ENCODE data around the gene NPPB.
"Not testable (repeated sequence)": the region's sequence is repeated elsewhere in the genome, so short reads cannot be mapped to it uniquely, and the experiment has no call there.

The NPPB gene

DNA sequence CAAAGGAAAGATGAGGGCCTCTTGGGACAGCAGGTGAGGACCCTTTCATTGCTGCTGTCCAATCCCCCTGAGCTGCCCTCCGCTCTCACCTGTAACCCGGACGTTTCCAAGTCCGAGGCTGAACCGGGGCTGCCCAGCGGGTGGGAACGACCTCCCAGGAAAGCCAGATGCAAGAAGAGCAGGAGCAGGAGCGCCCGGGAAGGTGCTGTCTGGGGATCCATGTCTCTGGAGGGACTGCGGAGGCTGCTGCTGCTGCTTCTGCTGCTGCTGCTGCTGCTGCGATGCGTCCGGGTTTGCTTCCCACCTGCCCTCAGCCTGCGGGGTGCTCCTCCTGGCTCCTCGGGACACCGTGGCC is at the start of gene NPPB:
Gene NPPB, minus strand, starts transcription at position 333 of the 355 bp plus-strand sequence. Its CDS starts 112 bp downstream, at position 221.
- DNase-seq (ENCODE audit: low read depth), result no peak

DNA sequence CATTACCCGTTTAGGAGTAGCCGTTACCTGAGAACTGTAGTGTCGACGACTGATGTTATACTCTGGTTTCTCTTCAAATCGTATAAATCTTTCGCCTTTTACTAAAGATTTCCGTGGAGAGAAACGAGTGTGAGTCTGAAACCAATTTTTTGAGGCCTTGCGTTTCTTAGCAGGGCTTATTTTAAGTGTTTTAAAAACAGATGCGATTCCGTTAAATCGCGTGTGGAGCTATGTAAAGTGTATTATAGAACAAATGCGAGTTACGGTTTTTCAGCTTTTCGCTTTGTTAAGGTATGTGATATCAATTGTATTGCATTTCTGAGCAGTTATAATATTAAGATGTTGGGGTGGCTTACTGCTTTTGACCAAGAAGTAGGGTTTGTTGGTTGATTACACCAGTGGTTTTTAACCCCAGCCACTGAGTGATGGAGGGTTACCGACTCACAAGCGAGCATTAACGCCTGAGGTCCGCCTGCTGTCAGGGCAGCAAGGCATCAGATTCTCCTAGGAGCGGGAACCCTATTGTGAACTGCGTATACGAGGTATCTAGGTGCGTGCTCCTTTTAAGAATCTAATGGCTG is 49.4 kb upstream of the NPPB start:
- DNase-seq (ENCODE audit: low read depth), result peak; percentile 41

DNA sequence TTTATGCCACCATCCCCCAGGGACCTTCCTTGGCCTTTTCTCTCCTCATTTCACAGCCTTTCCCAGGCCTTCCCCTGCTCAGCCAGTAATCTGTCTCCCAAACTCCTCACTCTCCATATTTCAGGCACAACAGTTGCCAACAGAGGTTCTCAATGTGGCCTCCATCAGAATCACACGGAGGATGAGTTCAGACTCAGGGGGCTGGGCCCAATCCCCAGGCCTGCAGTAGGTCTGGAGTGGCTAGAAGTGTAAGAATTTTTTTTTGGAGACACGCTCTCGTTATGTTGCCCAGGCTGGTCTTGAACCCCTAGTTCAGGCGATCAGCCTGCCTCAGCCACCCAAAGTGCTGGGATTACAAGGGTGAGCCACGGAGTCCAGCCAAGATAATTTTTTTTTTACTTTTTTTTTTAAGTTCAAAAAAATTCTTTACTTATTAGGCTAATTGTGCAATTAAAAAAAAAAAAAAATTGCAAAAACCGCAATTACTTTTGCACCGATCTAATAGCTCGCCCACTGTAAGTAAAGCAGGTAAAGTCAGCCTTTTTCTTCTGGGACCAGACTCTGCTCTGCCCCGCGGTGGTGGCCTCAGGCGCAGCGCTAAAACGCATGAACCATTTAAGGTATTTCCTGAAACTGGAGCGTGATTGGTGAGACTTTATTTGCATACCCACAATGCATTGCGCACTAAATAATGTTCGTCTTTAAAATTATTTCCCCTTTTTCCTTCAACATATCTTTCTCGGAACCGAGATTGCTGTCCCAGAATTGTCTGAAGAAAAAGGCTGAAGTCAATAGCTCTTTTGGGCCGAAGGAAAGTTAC is 48.7 kb upstream of the NPPB start:
- peak; percentile 83 for DNase-seq (ENCODE audit: low read depth)

DNA sequence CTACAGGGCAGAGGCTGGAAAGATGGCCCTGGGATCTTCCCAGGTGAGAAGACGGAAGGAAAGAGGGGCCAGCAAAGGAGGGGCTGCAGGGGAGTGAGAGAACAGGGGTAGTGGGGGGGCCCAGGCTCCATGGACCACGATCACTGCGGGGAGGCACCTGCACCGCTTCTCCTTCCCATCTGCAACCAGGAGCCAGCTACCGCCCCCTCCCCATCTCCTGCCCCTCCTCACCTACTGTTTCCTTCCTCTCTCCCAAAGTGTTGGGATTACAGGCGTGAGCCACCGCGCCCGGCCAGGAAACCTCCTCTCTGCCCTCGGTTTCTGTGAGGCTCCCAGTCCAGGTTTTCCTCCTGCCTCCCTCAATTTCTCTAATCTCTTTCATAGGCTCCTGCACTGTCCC is 48.1 kb upstream of the NPPB start:
- no peak for DNase-seq (ENCODE audit: low read depth)

DNA sequence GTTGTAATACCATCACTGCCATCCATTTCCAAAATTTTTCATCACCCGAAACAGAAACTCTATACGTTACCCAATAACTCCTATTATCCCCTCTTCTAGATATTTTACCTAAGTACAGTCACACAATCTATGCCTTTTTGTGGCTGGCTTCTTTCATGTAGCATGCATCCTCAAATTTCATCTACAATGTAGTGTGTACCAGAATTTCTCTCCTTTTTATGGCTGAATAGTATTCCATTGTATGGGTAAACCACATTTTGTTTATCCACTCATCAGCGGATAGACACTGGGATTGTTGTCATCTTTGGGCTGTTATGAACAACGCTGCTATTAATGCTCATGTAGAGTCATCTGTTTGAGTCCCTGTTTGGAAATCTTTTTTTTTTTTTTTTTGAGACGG is 46.2 kb upstream of the NPPB start:
- DNase-seq (ENCODE audit: low read depth), result no peak

DNA sequence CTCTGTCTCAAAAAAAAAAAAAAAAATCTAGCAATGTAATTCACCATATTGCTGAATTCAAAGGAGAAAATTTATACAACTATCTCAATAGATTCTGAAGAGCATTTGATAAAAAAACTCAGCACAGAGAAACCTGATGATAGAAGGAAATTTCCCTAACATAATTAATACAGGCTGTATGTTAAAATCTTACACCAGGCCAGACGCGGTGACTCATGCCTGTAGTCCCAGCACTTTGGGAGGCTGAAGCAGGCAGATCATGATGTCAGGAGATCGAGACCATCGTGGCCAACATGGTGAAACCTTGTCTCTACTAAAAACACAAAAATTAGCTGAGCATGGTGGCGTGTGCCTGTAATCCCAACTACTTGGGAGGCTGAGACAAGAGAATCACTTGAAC is 45.4 kb upstream of the NPPB start:
- not testable (repeated sequence) for DNase-seq (ENCODE audit: low read depth)

DNA sequence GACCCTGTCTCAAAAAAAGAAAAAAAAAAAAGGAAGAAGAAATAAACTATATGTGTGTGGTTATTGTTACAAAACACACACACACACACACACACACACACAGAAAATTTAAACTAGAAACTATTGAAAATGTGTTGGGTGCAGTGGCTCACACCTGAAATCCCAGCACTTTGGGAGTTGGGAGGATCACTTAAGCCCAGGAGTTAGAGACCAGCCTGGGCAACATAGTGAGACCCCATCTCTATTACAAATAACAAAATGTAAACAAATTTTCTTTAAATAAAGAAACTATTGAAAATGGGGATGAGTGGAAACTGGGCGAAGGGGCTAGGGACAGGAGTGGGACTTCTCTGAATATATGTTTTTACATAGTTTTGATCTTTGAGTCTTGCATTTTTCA is 44.5 kb upstream of the NPPB start:
- DNase-seq (ENCODE audit: low read depth), result no peak

DNA sequence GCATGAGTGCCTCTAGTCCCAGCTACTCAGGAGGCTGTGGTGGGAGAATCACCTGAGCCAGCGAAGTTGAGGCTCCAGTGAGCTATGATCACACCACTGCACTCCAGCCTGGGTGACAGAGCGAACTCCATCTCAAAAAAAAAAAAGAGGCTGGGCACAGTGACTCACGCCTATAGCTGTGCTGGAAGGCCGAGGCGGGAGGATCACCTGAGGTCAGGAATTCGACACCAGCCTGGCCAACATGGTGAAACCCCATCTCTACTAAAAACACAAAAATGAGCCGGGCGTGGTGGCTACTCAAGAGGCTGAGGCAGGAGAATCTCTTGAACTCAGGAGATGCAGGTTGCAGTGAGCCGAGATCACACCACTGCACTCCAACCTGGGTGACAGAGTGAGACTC is 42.7 kb upstream of the NPPB start:
- not testable (repeated sequence) for DNase-seq (ENCODE audit: low read depth)

DNA sequence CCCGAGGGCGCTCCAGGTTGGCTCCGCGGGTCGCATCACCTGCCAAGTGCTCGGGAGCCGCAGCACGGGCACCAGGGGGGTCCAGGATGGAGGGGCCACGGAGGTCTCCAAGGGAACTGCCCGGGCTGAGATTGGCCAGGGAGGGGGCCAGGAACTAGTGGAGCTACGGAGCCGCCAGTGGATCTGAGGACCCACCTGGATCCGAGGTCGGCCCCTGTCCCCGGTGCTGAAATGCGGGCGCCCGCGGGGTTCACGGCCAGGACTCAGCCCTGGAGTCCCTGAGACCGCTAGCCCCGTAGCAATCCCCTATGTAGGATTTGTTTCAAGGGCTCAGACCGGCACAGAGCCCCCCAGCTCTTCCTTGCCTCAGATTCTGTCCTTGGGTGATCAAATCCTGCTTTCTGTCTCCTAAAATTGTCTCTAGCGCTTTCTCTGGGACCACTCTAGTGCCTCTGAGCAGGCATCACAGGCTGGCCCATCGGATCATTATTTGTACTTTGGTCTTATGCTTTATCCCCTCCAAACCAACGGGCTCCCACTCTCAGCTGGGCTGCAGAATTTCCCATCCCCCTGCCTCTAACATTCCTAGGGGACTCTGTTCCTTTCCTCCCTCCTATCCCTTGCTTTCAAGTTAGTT is 40.2 kb upstream of the NPPB start:
- DNase-seq (ENCODE audit: low read depth), result no peak

DNA sequence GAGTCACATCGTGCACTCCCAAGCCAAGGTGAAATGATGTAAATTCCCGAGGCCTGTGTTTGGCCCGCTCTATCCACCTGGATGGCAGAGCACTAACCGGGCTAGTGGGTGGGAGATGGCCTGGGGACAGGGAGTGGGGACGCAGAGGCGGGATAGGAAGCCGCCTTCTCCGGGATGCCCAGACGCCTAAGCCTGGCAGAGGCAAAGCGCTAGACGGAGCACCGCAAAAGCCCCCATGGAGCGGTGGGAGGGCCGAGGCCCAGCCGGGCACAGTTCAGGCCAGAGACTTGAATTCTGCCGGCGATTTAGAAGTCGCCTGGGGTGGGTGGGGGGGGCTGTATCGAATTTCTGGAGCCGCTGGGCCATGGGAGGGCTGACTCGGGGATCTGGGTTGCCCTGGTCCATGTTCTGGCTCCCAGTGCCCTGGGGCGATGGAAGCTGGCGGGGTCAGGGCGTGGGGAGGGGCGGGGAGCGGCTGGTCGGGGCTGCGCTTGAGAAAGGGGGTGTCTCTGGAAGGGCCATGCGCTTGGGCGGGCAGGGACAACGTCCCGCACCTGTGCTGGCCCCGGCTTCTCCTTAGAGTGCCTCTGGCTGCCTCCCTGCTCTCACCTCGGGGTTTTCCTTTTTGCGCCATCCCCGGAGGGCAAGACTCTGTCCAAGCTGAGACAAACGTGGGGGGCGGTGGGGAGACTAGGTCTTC is 39.5 kb upstream of the NPPB start:
- DNase-seq (ENCODE audit: low read depth), result no peak

DNA sequence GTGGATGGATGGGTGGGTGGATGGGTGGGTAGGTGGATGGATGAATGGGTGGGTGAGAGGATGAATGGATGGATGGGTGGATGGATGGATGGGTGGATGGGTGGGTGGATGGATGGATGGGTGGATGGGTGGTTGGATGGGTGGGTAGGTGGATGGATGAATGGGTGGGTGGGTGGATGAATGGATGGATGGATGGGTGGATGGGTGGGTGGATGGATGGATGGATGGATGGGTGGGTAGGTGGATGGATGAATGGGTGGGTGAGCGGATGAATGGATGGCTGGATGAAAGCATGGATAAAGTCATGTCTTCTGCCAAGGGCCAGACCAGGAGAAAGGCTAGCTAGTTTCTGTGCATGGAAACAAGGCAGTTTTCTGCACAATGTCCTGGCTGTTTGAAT is 35.8 kb upstream of the NPPB start:
- DNase-seq (ENCODE audit: low read depth), result not testable (repeated sequence)

DNA sequence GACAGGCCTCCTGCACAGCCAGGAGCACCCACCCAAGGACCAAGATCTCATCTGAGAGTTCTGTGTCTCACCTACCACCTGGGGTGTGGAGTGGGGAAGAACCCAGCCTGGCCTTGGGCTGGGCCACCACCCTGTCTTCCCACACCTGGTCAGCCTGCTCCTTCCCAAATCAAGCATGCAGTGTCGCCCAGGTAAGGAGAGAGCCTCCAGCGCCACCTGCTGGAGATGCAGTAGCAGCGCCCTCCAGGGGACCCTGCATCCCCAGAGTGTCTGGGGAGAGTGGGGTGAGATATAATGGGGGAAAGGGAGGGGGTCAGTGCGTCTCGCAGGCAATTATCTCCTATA is 35.1 kb upstream of the NPPB start:
- peak; percentile 32 for DNase-seq (ENCODE audit: low read depth)

DNA sequence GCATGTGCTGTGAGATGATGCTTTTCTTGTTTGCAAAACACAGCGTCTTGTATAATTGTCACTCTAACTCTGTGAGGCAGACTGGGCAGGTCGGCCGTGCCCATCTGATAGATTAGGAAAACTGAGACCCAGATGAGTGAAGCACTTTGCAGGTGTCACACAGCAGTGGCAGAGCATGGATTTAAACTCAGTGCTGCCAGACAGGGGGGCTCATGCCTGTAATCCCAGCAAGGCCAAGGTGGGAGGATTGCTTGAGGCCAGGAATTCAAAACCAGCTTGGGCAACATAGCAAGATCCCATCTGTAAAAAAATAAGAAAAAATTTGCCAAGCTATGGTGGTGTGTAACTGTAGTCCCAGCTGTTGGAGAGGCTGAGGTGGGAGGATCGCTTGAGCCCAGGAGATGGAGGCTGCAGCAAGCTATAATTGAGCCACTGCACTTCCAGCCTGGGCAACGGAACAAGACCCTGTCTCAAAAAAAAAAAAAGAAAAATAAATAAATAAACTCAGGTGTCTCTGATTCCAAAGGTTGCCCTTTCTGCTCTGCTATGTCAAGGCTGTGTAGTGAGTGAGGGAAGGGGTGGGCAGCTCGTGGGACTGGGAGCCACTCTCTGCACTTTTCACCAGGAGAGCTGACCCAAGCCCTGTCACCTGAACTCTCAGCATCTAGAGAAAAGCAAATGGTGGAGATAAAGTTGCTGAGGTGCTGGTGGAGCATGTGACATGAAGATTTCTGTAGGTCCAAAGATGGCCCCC is 32.9 kb upstream of the NPPB start:
- DNase-seq (ENCODE audit: low read depth), result no peak

DNA sequence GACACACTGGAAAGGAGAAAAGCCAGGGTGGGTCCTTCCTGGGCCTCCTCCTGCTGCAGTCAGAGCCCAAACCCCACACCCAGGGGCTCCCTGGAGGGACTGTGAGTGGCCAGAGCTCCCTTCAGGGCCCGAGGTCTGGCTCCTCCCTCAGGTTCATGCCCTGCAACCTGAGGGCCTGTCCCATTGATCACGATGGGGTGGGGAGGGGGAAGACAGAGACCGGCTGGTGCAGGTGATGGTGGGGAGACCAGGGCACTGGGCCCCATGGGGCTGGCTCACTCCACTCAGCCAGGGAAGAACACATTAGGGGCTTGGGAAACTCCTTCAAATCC is 30.1 kb upstream of the NPPB start:
- no peak for DNase-seq (ENCODE audit: low read depth)

DNA sequence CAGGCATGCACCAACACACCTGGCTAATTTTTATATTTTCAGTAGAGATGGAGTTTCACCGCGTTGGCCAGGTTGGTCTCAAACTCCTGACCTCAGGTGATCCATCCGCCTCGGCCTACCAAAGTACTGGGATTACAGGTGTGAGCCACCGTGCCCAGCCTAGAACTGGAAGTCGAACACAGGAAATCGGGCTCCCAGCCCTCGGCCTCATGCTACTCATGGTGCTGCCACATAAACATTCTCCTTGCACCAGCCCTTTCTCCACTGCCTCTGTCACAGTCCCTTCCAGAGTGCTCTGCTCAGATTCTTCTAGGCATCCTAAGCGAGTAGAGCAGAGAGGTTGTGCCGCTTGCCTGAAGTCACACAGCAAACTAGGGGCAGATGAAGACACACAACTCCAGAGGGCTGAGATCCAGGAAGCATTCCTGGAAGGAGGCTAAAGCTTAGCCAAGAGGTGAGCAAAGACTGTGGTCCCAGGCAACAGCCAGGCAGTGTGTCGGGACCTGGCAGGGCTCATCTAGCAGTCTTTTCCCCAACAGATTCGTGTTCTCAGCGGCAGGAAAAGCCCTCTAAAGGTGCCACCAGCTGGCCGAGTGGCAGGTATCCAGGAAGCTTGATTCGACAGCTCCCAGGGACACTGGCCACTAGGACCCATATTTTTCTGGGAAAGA is 29.6 kb upstream of the NPPB start:
- DNase-seq (ENCODE audit: low read depth), result no peak

DNA sequence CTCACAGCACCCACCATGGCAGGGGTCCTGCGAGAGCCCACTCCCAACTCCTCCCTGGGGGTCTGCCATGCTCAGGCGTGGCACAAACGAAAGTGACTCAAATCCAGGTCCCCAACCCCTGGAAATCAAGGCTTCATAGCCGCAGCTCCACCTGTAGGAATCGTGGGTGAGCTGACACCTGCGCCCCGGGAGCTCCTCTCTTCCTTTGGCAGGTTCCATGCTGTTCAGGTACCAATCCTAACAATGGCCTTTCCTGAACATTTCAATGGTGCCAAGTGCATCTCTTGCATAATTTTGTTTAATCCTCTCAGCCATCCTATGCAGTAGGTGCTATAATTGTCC is 28.9 kb upstream of the NPPB start:
- DNase-seq (ENCODE audit: low read depth), result no peak

DNA sequence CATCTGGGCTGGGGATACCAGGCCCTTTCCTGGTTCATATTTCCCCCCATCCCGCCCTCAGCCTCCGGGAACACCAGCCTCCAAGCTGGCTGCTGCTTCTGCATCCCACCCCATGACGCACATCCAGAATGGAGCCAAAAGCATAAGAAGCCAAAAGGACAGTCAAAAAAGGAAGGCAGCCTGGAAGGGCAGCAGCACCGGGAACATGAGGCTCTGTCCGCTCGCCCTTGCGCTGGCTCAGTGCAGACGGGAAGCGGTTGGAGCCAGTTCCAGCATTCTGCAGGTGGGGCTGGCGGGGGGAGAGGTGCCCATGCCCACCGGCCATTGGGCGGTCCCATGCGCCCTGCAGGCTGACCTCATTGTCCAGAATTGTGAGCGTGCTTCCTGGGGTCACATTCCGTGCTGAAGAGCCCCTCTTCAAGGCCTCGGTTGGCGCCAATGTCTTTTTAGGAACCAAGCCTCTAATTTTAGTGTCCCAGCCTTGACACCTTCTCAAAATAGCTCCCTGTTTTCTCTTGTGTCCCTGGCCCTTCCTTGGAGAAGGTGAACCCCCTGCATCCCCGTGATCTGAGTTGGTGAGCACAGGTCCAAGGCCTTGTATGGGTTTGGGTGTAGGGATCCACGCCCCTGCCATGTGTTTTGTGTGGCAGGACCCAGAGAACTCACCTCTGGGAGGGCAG is 28.4 kb upstream of the NPPB start:
- DNase-seq (ENCODE audit: low read depth), result no peak

DNA sequence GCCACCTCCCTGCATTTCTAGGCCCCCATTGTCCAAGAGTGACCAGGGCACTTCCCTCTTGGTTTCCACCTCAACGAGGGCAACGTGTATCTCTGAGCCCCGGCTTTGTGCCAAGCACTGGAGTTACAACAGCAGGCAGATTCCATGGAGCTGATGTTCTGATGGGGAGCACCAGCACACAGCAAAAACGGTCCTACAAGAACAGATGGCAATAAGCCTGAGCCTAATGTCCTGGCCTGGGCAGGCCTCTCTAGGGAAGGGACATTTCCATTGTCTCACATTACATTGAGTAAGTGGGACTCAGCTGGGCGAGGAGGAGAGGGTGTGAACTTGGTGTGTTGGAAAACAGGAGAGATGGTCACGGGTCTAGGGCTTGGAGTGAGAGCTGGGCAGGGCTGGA is 27.2 kb upstream of the NPPB start:
- DNase-seq (ENCODE audit: low read depth), result no peak

DNA sequence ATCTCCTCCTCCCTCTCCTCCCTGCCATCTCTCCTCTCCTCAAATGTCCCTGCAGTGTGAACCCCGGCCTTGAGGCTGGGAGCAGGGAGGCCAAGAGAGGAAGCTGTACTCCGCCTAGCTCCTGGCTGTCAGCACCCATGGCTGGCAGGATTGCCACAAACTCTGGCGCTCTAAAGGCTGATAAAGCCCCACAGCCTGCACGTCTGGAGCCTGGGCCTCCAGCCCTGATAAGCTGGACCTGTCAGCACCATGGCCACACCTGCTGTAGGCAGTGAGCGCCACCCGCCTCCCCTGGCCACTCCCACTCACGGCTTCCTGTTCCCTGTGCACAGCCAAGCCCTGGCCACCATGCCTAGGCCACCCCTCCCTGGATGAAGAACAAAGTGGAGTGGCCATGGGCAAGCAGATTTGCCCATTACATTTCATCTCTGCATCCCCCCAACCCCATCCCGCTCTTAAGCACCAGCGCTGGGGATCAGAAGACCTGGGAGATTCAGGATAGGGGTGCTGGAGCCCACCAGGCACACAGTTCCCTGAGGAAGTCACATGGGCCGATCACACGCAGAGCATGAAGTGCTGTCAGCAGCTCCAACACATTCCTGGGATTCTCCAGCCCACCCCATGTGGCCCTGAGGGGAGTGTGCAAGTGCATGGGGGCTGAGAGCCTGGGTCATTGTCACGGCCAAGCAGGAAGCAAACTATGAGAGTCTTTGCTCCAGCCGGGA is 24.2 kb upstream of the NPPB start:
- no peak for DNase-seq (ENCODE audit: low read depth)

DNA sequence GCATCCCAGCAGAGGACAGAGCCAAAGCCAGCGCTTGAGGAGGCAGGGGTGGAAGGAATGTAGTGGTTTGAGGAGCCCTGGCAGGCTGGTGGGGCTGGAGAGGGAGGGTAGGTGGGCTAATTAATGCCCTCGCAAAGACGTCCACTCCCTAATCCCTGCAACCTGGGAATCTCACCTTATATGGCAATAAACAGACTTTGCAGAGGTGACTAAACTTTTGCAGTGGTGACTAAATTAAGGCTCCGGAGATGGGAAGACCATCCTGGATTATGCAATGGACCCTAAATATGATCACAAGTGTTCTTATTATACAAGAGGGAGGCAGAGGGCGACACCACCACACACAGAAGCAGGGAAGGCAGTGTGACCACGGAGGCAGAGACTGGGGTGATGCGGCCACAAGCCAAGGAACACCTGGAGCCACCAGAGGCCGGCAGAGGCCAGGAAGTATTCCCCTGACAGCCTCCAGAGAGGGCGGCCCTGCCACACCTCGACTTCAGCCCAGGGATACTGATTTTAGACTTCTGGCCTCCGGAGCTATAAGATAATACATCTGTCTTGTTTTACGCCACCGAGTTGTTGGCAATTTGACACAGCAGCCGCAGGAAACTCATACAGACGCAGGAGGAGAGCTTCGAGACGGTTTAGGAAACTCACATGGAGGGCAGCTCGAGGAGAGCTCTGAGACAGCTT is 23.1 kb upstream of the NPPB start:
- no peak for DNase-seq (ENCODE audit: low read depth)
